ENCODE data around the gene EML3.

Gene EML3

GRCh38 chr11:62601372-62602140 lies 11.0 kb downstream of the EML3 start, which contains the start of gene MTA2:
Gene MTA2, minus strand, starts transcription at chr11:62601865. Its CDS starts 415 bp downstream, at chr11:62601450.
- Mint-ChIP-seq H3K4me1 (peaks cover 60% of the 10 kb centered on the region), H3K4me3 (peak within 1 kb of the TSS; percentile 84), H3K27me3 (no peaks in the 10 kb centered on the region), H3K9me3 (no peaks in the 10 kb centered on the region), H3K36me3 (ENCODE audit: insufficient read depth) (peaks cover 46% of the 10 kb centered on the region), H3K27ac (ENCODE audit: low read depth) (peak within 1 kb of the TSS; percentile 89)
- DNase-seq (ENCODE audit: low spot score in 2 of 2) (peak; percentile 100), ATAC-seq (replicated peaks; ENCODE audit: extremely low read depth, poor library complexity, severe bottlenecking) (peak; percentile 80)

GRCh38 chr11:62601122-62601371 lies 11.5 kb downstream of the EML3 start:
- peaks cover 51% of the 10 kb centered on the region for H3K36me3 Mint-ChIP-seq (ENCODE audit: insufficient read depth)
- H3K4me3 Mint-ChIP-seq: peak overlapping the region; percentile 84
- H3K4me1 Mint-ChIP-seq: peaks cover 60% of the 10 kb centered on the region
- H3K27ac Mint-ChIP-seq (ENCODE audit: low read depth): peak overlapping the region; percentile 89
- H3K9me3 Mint-ChIP-seq: no peaks in the 10 kb centered on the region
- peak; percentile 3 for ATAC-seq (replicated peaks; ENCODE audit: extremely low read depth, poor library complexity, severe bottlenecking)
- H3K27me3 Mint-ChIP-seq: no peaks in the 10 kb centered on the region
- no peak for DNase-seq (ENCODE audit: low spot score in 2 of 2)

- no peak for DNase-seq (ENCODE audit: low spot score in 2 of 2)
- H3K9me3 Mint-ChIP-seq: no peaks in the 10 kb centered on the region
- H3K27ac Mint-ChIP-seq (ENCODE audit: low read depth): peak overlapping the region; percentile 89
- peaks cover 60% of the 10 kb centered on the region for H3K4me1 Mint-ChIP-seq
- no peaks in the 10 kb centered on the region for H3K27me3 Mint-ChIP-seq
- peak overlapping the region; percentile 84 for H3K4me3 Mint-ChIP-seq
- ATAC-seq (replicated peaks; ENCODE audit: extremely low read depth, poor library complexity, severe bottlenecking): no peak
- H3K36me3 Mint-ChIP-seq (ENCODE audit: insufficient read depth): peaks cover 53% of the 10 kb centered on the region
Measured at GRCh38 chr11:62600367-62601121, 12.0 kb downstream of the EML3 start.

GRCh38 chr11:62599901-62600300 lies 12.7 kb downstream of the EML3 start:
- Mint-ChIP-seq H3K4me3 (peak overlapping the region; percentile 84), H3K4me1 (peaks cover 55% of the 10 kb centered on the region), H3K9me3 (no peaks in the 10 kb centered on the region), H3K27ac (ENCODE audit: low read depth) (peak overlapping the region; percentile 89), H3K27me3 (no peaks in the 10 kb centered on the region), H3K36me3 (ENCODE audit: insufficient read depth) (peaks cover 58% of the 10 kb centered on the region)
- no peak for DNase-seq (ENCODE audit: low spot score in 2 of 2)
- no peak for ATAC-seq (replicated peaks; ENCODE audit: extremely low read depth, poor library complexity, severe bottlenecking)

- H3K4me3 Mint-ChIP-seq: peak overlapping the region; percentile 84
- peak; percentile 86 to 96 for DNase-seq (ENCODE audit: low spot score in 2 of 2)
- H3K9me3 Mint-ChIP-seq: no peaks in the 10 kb centered on the region
- peaks cover 65% of the 10 kb centered on the region for H3K36me3 Mint-ChIP-seq (ENCODE audit: insufficient read depth)
- peak; percentile 84 for ATAC-seq (replicated peaks; ENCODE audit: extremely low read depth, poor library complexity, severe bottlenecking)
- peak overlapping the region; percentile 89 for H3K27ac Mint-ChIP-seq (ENCODE audit: low read depth)
- no peaks in the 10 kb centered on the region for H3K27me3 Mint-ChIP-seq
- H3K4me1 Mint-ChIP-seq: peaks cover 61% of the 10 kb centered on the region
Measured at GRCh38 chr11:62599069-62599696, 13.4 kb downstream of the EML3 start.

GRCh38 chr11:62595124-62595523 lies 17.5 kb downstream of the EML3 start:
- Mint-ChIP-seq H3K27ac (ENCODE audit: low read depth) (no peak overlapping the region), H3K4me3 (no peak overlapping the region), H3K4me1 (peaks cover 68% of the 10 kb centered on the region), H3K36me3 (ENCODE audit: insufficient read depth) (peaks cover 69% of the 10 kb centered on the region), H3K9me3 (no peaks in the 10 kb centered on the region), H3K27me3 (no peaks in the 10 kb centered on the region)
- DNase-seq (ENCODE audit: low spot score in 2 of 2) (no peak), ATAC-seq (replicated peaks; ENCODE audit: extremely low read depth, poor library complexity, severe bottlenecking) (no peak)

GRCh38 chr11:62593434-62594044 lies 19.0 kb downstream of the EML3 start:
- H3K27me3 Mint-ChIP-seq: no peaks in the 10 kb centered on the region
- H3K4me1 Mint-ChIP-seq: peaks cover 52% of the 10 kb centered on the region
- no peaks in the 10 kb centered on the region for H3K9me3 Mint-ChIP-seq
- H3K36me3 Mint-ChIP-seq (ENCODE audit: insufficient read depth): peaks cover 63% of the 10 kb centered on the region
- peak overlapping the region; percentile 63 for H3K4me3 Mint-ChIP-seq
- ATAC-seq (replicated peaks; ENCODE audit: extremely low read depth, poor library complexity, severe bottlenecking): no peak
- peak overlapping the region; percentile 96 for H3K27ac Mint-ChIP-seq (ENCODE audit: low read depth)
- peak; percentile 67 to 68 for DNase-seq (ENCODE audit: low spot score in 2 of 2)

GRCh38 chr11:62592989-62593421 lies 19.6 kb downstream of the EML3 start:
- peaks cover 58% of the 10 kb centered on the region for H3K36me3 Mint-ChIP-seq (ENCODE audit: insufficient read depth)
- peak overlapping the region; percentile 63 for H3K4me3 Mint-ChIP-seq
- peaks cover 47% of the 10 kb centered on the region for H3K4me1 Mint-ChIP-seq
- H3K27ac Mint-ChIP-seq (ENCODE audit: low read depth): peak overlapping the region; percentile 96
- H3K9me3 Mint-ChIP-seq: no peaks in the 10 kb centered on the region
- ATAC-seq (replicated peaks; ENCODE audit: extremely low read depth, poor library complexity, severe bottlenecking) (no peak), DNase-seq (ENCODE audit: low spot score in 2 of 2) (no peak)
- H3K27me3 Mint-ChIP-seq: no peaks in the 10 kb centered on the region

GRCh38 chr11:62592146-62592815 lies 20.3 kb downstream of the EML3 start:
- Mint-ChIP-seq H3K9me3 (no peaks in the 10 kb centered on the region), H3K4me1 (peaks cover 39% of the 10 kb centered on the region), H3K4me3 (peak overlapping the region; percentile 89), H3K27ac (ENCODE audit: low read depth) (peak overlapping the region; percentile 96), H3K36me3 (ENCODE audit: insufficient read depth) (peaks cover 53% of the 10 kb centered on the region), H3K27me3 (no peaks in the 10 kb centered on the region)
- ATAC-seq (replicated peaks; ENCODE audit: extremely low read depth, poor library complexity, severe bottlenecking) (no peak), DNase-seq (ENCODE audit: low spot score in 2 of 2) (no peak)

- H3K36me3 Mint-ChIP-seq (ENCODE audit: insufficient read depth): peaks cover 46% of the 10 kb centered on the region
- H3K27me3 Mint-ChIP-seq: no peaks in the 10 kb centered on the region
- no peaks in the 10 kb centered on the region for H3K9me3 Mint-ChIP-seq
- H3K27ac Mint-ChIP-seq (ENCODE audit: low read depth): peak within 1 kb of the TSS; percentile 91
- peaks cover 36% of the 10 kb centered on the region for H3K4me1 Mint-ChIP-seq
- ATAC-seq (replicated peaks; ENCODE audit: extremely low read depth, poor library complexity, severe bottlenecking): peak; percentile 93
- peak within 1 kb of the TSS; percentile 89 for H3K4me3 Mint-ChIP-seq
- DNase-seq (ENCODE audit: low spot score in 2 of 2): peak; percentile 89 to 98
Measured at GRCh38 chr11:62591448-62592145, 21.0 kb downstream of the EML3 start, which contains the start of gene TUT1. Gene TUT1, minus strand, starts transcription at chr11:62591523. Its CDS starts 38 bp downstream, at chr11:62591485.

- Mint-ChIP-seq H3K36me3 (ENCODE audit: insufficient read depth) (peaks cover 40% of the 10 kb centered on the region), H3K9me3 (no peaks in the 10 kb centered on the region), H3K27ac (ENCODE audit: low read depth) (peak overlapping the region; percentile 19), H3K4me1 (peaks cover 28% of the 10 kb centered on the region), H3K4me3 (peak overlapping the region; percentile 89), H3K27me3 (no peaks in the 10 kb centered on the region)
- DNase-seq (ENCODE audit: low spot score in 2 of 2) (no peak), ATAC-seq (replicated peaks; ENCODE audit: extremely low read depth, poor library complexity, severe bottlenecking) (no peak)
Measured at GRCh38 chr11:62588966-62589637, 23.5 kb downstream of the EML3 start.
